Esophagus (tissue), 2 donors: ENCODE results near the gene PLEKHM3. TPM values are rescaled to one million over a fixed set of nuclear protein-coding genes. Genes with fewer than 3 reads are reported as not detected.

Source experiments
- H3K27ac ChIP-seq, 2 donors: one replicate each; pipeline ENCODE4 v1.5.1; 2013; ENCODE audit warnings: low read depth in 2 of 2, mild to moderate bottlenecking in 2 of 2, inconsistent platforms in 1 of 2, low read length in 1 of 2, moderate library complexity in 1 of 2
- H3K27me3 ChIP-seq, 2 donors: one replicate each; pipeline ENCODE4 v1.6.1; 2013; ENCODE audit warnings: low read length in 2 of 2, control low read depth in 1 of 2, mild to moderate bottlenecking in 1 of 2; ENCODE audit not compliant: insufficient read depth in 2 of 2, control insufficient read depth in 1 of 2
- H3K36me3 ChIP-seq, 2 donors: one replicate each; pipeline ENCODE4 v1.6.1; 2013; ENCODE audit warnings: low read length in 1 of 2; ENCODE audit not compliant: control insufficient read depth in 2 of 2, insufficient read depth in 2 of 2
- H3K4me1 ChIP-seq, 2 donors: one replicate each; pipeline ENCODE4 v1.6.1; 2013; ENCODE audit warnings: low read length in 1 of 2; ENCODE audit not compliant: control insufficient read depth in 2 of 2, insufficient read depth in 2 of 2
- H3K4me3 ChIP-seq, 2 donors: one replicate each; pipeline ENCODE4 v1.5.1; 2013; ENCODE audit warnings: low read length in 2 of 2, mild to moderate bottlenecking in 2 of 2, low read depth in 1 of 2, moderate library complexity in 1 of 2
- H3K9me3 ChIP-seq, 2 donors: one replicate each; pipeline ENCODE4 v1.6.1; 2013; ENCODE audit warnings: mild to moderate bottlenecking in 2 of 2, low read depth in 1 of 2, low read length in 1 of 2, moderate library complexity in 1 of 2; ENCODE audit not compliant: control insufficient read depth in 2 of 2, insufficient read depth in 1 of 2
- WGBS, 2 donors: extraction: QIAGEN DNeasy Blood & Tissue Kit; methylation state at CpG; one replicate each; pipeline ENCODE4 v1.1.7; 2013; 5-methylcytosine and 5-hydroxymethylcytosine counted together
- polyA plus RNA-seq, 2 donors: library from polyadenylated mRNA; stranded (reverse); fragments of 200-250 nt; gene quantifications; one replicate each; pipeline ENCODE4 v1.2.3, GENCODE V29; 2013
- donor health status: healthy with polysubstance abuse.
- donor health status: Bipolar disorder and iron deficiency.

The PLEKHM3 gene
- polyA plus RNA-seq, 2 donors = 1.7 to 1.9 TPM

DNA sequence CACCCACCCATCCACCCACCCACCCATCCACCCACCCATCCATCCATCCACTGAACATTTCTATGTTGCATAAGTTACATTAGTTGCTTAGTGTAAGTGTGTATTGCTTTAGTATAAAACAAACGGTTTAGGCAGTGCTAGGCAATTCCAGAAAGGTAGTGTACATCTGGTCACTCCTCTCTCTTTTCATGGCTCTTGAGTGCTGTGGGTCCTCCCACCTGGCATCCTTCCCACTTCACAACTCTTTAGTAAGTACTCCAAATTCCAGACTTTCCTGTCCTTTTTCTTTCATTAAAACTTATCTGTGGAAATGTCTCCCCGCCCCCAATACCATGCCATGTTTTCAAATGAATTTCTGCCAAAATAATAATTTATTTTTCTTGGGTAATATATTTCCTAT is 122.5 kb downstream of the PLEKHM3 start:
- Histone ChIP-seq H3K27me3 (no peaks in the 10 kb centered on the region), H3K36me3 (peaks cover 0 to 3% of the 10 kb centered on the region in 2 donors), H3K4me1 (no peaks in the 10 kb centered on the region), H3K4me3 (no peak overlapping the region), H3K27ac (no peak overlapping the region), H3K9me3 (no peaks in the 10 kb centered on the region)
- 71 to 82% methylated on average over 2 of the region's 2 CpGs for WGBS, 2 donors

GRCh38 chr2:207901829-207902228 is 123.5 kb downstream of the PLEKHM3 start:
- H3K9me3 ChIP-seq = no peaks in the 10 kb centered on the region
- H3K27ac ChIP-seq = no peak overlapping the region
- no peaks in the 10 kb centered on the region for H3K4me1 ChIP-seq
- no peak overlapping the region for H3K4me3 ChIP-seq
- H3K27me3 ChIP-seq = no peaks in the 10 kb centered on the region
- WGBS, 2 donors = 96 to 98% methylated on average over 9 of the region's 9 CpGs
- peaks cover 0 to 3% of the 10 kb centered on the region in 2 donors for H3K36me3 ChIP-seq

DNA sequence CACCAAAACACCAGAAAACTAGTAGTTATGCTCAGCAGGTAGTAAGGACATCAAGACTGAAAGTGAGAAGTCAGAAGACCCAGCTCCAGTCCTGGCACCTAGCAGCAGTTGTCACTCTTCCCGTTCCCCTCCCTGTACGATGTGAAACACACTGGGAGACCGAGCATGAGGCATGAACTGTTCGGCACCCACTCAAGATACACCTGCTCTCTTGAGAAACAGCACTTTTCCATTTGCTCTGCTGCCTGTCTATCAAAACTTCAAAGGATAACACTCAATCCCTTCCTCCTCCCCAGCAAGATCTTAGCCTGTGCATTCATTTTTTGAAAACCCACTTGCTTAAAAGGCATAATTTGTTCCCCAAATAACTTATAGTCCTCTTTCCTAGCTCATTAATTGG is 123.9 kb downstream of the PLEKHM3 start:
- Histone ChIP-seq H3K9me3 (no peaks in the 10 kb centered on the region), H3K27ac (no peak overlapping the region), H3K4me1 (no peaks in the 10 kb centered on the region), H3K4me3 (no peak overlapping the region), H3K27me3 (no peaks in the 10 kb centered on the region), H3K36me3 (peaks cover 0 to 3% of the 10 kb centered on the region in 2 donors)
- WGBS, 2 donors = 94 to 97% methylated on average over 4 of the region's 4 CpGs

DNA sequence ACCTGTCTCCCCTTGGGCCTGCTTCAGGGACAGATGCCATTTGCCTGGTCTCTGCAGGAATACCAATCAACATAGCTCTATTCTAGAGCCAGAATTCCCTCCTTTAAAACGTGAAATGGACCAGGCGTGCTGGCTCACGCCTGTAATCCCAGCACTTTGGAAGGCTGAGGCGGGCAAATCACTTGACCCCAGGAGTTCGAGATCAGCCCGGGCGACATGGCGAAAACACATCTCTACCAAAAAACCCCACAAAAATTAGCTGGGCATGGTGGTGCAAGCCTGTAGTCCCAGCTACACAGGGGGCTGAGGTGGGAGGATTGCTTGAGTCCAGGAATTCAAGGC is 127.0 kb downstream of the PLEKHM3 start:
- Histone ChIP-seq H3K27me3 (no peaks in the 10 kb centered on the region), H3K4me1 (no peaks in the 10 kb centered on the region), H3K27ac (no peak overlapping the region), H3K4me3 (no peak overlapping the region), H3K36me3 (peaks cover 0 to 3% of the 10 kb centered on the region in 2 donors), H3K9me3 (no peaks in the 10 kb centered on the region)
- 93 to 95% methylated on average over 8 of the region's 8 CpGs for WGBS, 2 donors

GRCh38 chr2:207897541-207898353 is 127.6 kb downstream of the PLEKHM3 start:
- H3K27me3 ChIP-seq = no peaks in the 10 kb centered on the region
- H3K4me3 ChIP-seq = no peak overlapping the region
- no peak overlapping the region for H3K27ac ChIP-seq
- peaks cover 0 to 3% of the 10 kb centered on the region in 2 donors for H3K36me3 ChIP-seq
- H3K4me1 ChIP-seq = no peaks in the 10 kb centered on the region
- WGBS, 2 donors = 87 to 94% methylated on average over 9 of the region's 9 CpGs
- no peaks in the 10 kb centered on the region for H3K9me3 ChIP-seq

DNA sequence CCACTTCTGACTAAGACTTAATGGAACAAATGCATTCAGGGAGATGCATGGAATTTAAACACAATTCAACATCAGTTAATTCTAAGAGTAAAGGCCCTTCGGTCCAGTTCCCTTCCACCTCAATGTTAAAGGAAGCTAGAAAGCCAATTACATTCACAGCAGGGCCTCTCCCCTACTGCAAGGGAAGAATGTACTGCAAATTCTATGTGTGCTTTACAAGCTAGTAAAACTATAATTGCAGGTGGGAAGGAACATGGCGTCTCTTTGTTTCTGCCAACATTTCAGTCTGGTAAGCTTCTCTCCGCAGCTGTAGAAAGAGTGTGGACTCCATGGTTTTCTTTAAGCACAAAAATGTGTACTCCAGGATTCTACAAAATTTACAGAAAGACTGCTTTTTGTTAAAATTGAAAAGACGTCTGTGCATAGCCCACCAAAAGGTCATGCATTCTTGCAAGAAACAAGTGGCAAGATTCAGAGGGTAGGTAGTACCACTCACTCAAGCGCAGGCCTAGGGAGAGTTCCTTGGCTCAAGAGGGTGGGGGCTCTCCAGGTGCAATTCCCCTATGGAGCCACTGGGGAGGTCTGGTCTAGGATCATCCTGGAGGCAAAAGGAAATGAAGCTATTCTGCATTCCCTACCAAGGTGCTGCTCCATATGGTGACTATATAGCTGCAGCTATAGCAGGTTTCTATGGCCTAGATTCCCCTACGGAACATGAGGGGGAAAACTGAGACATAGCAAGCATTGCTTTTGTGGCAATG is 128.6 kb downstream of the PLEKHM3 start:
- no peak overlapping the region for H3K27ac ChIP-seq
- peaks cover 0 to 3% of the 10 kb centered on the region in 2 donors for H3K36me3 ChIP-seq
- 96 to 98% methylated on average over 6 of the region's 6 CpGs for WGBS, 2 donors
- no peaks in the 10 kb centered on the region for H3K4me1 ChIP-seq
- H3K4me3 ChIP-seq = no peak overlapping the region
- H3K9me3 ChIP-seq = no peaks in the 10 kb centered on the region
- H3K27me3 ChIP-seq = no peaks in the 10 kb centered on the region

DNA sequence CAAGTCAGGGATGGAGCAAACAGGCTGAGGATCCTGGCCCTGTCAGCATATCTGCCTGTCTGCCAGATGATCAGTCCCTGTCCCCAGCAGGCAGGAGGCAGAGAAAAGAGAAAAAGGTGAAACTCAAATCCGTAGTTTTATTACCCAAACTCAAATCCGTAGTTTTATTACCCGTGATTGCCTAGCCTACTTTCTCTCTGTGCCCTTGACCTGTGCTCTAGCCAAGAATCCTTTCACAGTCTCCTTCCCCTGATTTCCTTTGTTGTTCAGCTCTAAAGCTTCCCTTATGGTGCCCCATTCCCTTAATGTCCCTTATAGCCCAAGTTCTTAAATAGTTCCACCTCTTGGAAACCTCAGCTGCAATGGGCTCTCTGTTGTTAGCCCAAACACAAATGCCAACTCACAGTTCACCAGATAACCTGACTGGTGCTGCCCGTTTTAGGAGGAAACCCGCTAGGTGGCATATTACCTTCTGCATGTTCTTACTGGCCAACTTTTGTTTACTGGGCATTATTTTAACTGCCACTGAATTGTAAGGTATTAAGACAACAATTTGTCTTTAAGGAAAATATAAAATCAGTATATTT is 130.0 kb downstream of the PLEKHM3 start:
- Histone ChIP-seq H3K9me3 (no peaks in the 10 kb centered on the region), H3K4me3 (no peak overlapping the region), H3K27ac (no peak overlapping the region), H3K36me3 (peaks cover 0 to under 1% of the 10 kb centered on the region in 2 donors), H3K27me3 (no peaks in the 10 kb centered on the region), H3K4me1 (no peaks in the 10 kb centered on the region)
- WGBS, 2 donors = 80 to 81% methylated on average over 5 of the region's 5 CpGs

DNA sequence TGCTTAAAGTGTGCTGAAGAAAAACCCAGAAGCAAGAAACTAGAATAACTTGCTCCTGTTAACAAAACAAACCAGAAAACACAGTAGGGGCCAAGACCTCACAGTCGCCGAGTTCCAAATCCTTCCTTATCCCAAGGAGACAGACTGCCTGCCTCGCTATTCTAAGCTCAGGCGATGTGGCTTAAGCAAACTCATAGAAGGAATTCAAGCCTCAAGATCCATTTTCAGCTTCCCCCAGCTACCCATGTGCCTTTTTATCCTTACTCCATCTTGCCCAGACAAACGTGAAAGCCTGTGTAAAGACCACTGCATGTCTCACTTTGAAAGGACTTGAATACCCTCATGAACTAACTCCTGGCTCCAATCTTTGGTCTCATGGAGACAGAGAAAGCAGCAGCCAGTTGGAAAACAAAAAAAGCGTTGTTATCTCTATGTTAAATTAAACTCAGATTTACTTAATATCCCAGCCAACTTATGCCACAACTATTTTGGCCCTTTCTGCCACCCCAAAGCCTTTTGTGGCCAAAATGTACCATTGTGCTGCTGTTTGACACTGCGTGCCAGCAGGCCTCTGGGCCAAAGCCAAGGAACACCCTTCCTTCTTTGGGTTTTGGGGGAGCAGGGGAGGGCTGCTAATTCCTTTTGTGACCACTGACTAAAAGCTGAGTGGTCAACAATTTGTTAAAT is 132.5 kb downstream of the PLEKHM3 start:
- H3K9me3 ChIP-seq = no peaks in the 10 kb centered on the region
- H3K27me3 ChIP-seq = no peaks in the 10 kb centered on the region
- H3K4me1 ChIP-seq = no peaks in the 10 kb centered on the region
- no peak overlapping the region for H3K27ac ChIP-seq
- no peaks in the 10 kb centered on the region for H3K36me3 ChIP-seq
- 56 to 65% methylated on average over 7 of the region's 7 CpGs for WGBS, 2 donors
- H3K4me3 ChIP-seq = no peak overlapping the region

DNA sequence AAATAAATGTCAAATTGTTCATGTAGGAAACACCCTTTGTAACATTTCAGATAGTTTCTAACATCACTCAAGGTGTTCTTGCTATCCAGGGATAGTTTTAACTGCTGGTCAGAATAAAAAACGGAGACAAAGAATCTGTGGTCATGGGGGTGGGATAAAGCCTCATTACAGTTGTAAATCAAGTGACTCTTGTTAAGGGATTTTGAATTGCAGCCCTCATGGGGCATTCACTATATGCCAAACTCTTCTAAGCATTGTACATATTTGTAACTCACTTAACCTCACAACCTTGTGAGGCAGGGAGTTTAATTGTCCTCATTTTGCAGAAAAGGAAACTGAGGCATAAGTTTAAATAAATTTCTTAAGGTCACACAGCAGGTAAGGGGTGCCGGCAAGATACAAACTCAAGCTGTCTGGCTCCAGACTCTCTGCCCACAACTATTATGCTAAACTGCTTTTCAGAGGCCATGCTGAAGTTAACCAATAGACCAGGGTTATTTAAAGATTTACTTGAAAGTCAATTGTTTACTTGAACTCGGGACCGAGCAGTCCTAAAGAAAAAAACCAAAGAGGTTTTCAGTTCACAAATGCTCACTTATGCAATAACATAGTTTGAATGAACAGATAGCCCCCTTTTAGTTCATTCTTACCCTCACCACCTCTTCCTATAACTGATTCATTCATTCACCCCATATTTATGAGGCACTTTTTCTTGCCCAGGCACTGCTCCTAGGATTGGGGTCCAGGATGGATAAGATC is 134.1 kb downstream of the PLEKHM3 start:
- no peaks in the 10 kb centered on the region for H3K27me3 ChIP-seq
- no peaks in the 10 kb centered on the region for H3K9me3 ChIP-seq
- H3K27ac ChIP-seq = no peak overlapping the region
- H3K4me1 ChIP-seq = no peaks in the 10 kb centered on the region
- 88 to 89% methylated on average over 4 of the region's 4 CpGs for WGBS, 2 donors
- no peaks in the 10 kb centered on the region for H3K36me3 ChIP-seq
- no peak overlapping the region for H3K4me3 ChIP-seq
